ENCODE results near the gene CCDC66.
A peak's percentile ranks its signal among the peaks of the same experiment; 100 is the strongest.

CCDC66 gene

DNA sequence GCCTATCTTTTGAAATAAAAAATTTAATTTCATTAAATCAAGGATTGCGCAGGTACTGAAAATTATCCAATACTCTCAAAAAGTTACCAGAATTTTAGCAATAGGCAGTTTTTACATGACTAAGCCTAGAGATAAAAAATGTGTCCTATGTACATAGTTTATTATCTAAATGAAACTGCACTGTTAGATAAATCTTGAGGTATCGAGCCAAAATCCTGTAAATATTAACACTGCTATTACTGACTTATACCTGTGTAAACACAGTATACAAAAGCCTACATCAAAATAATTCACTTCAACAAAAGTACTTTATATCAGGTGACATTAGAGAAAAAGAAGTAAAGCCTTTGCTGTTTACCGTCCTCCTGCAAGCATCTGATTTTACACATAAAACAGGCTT lies 65.4 kb downstream of the CCDC66 start:
- DNase-seq: no peak

DNA sequence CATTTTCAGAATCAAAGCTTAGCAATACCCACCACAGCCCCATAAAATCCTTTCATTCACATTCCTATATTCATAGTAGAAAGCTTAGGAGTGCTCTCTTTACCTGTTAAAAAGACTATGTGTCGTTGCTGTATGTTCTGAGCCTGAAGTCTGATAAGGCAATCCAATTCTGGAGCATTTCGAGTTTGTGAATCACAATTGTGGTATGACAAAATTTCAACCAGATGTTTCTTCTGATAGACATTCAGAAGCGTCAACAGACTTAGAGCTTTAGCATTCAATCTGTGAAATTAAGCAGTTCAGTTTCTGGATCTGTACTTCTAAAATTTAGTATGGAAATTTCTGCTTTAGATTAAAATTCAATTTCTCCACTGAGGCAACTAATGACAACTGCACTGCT lies 67.8 kb downstream of the CCDC66 start:
- no peak for DNase-seq

DNA sequence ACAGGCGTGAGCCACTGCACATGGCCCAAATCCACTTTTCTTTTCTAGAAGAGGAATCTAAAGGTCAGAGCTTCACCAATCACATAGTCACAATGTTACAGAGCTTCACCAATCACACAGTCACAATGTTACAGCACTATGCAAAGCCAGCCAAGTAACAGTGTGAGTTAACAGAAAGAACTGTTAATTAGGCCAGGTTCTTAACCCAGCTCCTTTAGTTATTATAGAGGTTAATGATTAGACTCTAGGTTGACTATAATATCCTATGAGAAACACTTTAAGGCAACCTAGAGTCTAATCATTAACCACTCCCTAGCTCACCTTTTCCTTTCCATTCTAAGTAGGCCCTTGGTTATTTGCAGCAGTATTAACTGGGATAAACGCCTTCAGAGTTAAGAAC lies 72.1 kb downstream of the CCDC66 start:
- no peak for DNase-seq

DNA sequence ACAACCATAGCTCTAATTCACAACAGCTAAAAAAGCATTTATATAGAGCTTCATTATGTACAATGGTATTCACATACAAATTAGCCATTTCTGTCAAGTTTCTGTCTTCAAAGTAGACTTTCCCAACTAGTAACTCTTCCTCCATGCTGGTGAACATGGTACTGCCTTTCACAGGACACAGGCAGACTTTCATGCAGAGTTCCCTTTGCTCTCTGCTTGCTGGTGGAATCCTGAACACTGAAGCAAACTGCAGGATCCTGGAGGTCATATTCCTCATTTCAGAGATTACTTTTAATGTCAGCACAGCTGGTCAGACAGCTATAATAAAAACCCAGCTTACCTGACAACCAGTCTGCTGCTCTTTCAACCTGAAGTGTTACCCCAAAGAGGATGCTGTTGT lies 72.5 kb downstream of the CCDC66 start:
- no peak for DNase-seq

DNA sequence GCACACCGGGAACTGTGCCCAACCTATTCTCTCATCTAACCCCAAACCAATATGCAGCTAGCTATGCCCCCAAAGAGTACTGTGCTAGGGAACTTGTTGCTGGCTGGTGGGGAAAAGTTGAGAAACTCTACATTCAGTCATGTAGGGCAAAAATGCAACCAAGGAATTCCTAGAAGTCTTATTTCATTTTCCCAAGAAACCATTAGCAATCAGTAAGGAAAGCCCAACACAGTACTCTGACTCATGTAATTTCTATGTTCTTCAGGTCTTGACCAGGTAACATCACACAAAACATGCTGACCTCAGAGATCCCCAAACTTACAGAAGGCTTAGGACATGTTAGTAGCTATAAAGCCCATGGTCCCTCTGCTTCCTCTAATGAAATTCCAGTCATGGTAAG lies 74.0 kb downstream of the CCDC66 start:
- no peak for DNase-seq

DNA sequence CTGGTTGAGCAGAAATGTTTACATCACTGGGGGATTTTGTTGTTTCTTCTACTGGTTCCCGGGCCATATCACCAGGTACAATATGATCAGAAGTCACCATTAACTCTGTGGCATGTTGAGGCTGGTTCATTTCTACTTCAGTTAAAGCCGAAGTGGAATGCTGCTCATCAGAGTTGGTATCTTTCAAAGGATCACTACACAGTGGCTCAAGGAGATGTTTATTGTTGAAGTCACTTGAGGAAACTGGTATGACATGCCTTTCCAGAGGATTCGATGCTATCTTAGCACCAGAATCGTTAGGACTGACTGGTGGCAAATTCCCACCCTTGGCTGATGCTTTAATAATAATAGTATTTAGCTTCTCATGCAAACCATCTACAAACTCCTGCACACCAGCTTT lies 76.2 kb downstream of the CCDC66 start:
- no peak for DNase-seq

DNA sequence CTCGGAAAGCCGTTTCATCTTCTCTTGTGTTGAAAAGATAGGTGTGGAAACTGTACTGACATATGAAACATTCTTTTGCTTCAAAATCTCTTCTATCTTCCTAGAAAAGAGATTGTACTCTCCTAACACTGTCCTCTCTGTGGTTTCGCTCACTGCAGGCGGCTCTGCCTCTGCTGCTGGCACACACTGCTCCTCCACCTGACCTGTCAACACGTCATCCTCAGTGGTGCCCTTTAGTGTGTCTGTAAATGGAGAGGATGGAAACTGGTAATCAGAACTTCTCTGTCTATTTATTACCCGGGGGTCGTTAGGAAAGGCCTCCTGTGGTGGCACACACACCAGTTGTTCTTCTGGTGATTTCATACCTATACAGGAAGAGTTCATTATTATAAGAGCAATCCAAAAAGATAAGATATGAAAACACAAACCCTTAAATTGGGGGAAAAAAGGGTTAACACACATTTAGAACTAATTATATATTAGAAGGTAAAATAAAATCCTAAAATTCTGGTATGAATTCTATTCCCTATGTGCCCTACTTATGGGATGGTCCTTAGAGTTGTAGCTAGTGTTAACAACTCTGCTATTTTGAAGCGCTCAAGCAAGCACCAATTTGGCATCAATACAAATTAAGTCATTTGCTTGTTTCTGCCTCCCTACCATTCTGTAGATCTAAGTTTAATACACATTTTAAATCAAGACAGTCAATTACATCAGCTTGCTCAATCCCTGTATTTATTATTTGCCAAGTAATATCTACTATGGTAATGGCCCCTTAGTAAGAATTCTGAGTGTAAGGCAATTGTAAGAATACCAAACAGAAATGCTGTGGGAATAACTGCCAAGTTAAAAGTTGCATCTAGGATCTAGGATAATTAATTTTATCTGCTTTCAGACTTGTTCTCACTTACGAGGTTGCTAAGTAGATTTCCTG lies 76.9 kb downstream of the CCDC66 start:
- no peak for DNase-seq

DNA sequence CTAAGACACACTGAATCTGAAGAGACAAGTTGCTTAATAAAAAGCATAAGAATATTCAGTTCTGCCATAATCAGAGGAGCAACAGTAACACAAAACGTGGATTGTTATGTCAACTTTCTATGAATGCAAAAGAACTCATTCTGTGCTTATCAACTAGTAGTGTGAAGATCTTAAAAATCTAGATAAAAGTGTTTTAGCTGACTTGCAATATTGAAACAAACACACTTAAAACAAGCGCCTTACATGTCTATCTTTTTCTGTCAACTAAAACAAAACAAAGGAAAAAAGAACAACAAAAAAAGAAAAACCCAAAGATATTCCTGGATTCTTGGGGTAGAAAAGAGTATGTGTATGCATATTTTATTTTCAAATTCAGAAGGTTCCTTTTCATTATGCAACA lies 88.4 kb downstream of the CCDC66 start:
- DNase-seq: no peak

DNA sequence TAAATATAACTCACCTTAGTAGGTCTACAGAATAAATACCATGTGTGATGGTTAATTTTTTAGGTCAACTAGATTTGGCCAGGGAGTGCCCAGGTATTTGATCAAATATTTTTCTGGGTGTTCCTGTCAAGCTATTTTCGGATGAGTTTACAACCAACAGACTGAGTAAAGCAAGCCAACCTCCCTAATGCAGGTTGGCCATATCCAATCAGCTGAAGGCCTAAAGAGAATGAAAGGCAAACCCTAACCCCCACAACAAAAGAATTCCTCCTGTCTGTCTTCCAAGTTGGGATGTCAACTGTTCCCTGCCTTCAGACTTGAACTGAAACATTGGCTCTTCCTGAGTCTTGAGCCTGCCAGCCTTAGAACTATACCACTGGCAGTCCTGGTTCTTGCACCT lies 97.5 kb downstream of the CCDC66 start:
- DNase-seq: no peak

DNA sequence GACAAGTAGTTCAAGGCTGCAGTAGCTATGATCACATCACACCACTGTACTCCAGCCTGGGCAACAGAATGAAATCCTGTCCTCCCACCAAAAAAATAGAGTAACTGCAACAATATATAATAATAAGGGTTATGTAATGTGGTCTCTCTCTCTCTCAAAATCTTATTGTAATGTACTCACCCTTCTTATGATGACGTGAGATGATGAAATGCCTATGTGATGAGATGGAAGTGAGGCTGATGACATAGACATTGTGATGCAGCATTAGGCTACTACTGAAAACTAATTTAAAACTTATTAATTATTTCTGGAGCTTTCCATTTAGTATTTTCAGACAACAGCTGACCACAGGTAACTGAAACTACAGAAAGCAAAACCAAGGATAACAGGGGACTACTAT lies 98.7 kb downstream of the CCDC66 start:
- no peak for DNase-seq

DNA sequence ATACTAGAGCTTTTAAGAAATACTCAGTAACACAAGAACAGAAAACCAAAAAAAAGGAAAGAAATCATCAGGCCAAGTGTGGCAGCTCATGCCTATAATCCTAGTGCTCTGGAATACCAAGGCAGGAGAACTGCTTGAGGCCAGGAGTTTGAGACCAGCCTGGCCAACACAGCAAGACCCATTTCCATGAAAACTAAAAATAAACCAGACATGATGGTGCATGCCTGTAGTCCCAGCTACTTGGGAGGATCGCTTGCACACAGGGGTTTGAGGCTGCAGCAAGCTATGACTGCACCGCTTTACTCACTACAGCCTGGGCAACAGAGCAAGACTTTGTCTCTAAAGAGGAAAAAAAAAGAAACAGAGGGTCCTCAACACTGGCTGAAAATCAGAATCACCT lies 107.8 kb downstream of the CCDC66 start:
- DNase-seq: no peak

DNA sequence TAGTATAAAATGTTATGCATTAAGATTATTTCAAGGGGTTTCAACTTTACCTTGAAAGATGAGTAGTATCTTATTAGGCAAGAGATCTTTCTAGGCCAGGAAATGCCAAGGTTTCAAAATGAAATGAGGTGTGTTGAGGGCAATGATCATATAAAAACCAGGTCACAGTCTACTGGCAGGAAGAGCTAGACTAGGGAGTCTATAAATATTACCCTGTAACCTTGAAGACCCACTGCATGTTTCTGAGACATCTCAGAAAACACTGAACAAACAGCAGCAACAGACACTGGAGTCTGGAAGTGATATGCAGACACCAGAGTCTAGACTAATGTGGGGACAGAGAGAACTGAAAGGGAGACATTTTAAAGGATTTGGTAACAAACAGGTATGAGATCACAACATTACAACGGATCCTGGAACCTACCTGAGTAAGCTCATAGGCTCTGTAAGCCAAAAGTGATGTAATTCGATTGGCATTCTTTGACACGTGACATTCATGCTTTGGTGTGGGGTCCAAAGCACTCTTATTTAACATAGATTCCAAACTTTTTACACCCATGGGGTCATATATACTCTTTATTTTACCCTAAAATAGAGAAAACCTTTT lies 111.1 kb downstream of the CCDC66 start:
- peak; percentile 21 for DNase-seq
